Measurements from ENCODE around the gene SYT2.
"Not testable (repeated sequence)": the region's sequence is repeated elsewhere in the genome, so short reads cannot be mapped to it uniquely, and the experiment has no call there.

Gene SYT2

DNA sequence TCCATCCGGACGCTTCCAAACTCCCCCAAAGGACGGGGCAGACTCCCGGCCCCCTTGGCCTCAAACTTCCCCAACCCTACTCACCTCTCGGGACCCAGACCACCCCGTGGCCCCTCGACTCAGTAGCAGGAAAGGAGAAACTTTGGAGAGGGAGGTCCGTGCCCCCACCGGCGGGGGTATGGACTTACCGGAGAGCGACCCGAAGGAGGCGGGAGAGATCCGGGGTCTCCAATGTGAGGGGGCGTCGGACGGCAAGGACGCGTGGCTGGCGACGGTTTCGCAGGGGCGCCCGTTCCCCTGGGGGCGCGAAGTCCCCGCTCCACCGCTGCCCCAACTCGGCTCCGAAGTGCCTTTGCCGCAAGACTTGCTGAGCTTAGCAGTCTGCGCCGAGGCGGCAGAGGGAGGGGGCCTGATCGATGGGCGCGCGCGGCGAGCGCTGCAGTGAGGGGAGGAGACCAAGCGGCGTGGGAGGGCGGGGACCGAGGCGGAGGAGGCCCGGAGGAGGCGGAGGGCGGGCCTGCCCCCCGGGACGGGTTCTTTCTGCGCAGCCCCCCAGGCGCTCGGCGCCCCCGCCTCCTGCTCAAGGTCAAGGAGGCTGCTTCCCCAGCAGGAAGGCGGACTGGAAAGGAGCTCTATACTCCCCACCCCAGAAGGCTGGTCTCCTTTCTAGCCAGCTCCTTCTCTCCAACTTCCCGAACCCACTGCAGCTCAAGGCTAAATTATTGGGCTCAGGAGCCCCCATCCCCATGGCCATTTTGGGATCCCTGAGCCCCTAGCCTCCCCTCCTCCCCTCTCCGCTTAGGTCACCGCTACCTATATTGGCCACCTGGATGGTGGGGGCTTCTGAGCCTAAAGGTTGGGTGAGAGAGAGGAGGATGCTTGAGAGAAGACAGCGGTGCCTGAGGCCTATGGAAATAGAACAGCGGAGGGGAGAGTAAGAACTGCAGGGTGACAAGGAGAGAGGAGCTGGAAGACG lies at the start of gene SYT2:
Gene SYT2, minus strand, starts transcription at position 385 of the 976 bp plus-strand sequence. CDS start 104,682 bp downstream, outside the sequence.
- in situ Hi-C loops (cut with HindIII; ENCODE audit: low sequenced_read_pairs): no loop called here

DNA sequence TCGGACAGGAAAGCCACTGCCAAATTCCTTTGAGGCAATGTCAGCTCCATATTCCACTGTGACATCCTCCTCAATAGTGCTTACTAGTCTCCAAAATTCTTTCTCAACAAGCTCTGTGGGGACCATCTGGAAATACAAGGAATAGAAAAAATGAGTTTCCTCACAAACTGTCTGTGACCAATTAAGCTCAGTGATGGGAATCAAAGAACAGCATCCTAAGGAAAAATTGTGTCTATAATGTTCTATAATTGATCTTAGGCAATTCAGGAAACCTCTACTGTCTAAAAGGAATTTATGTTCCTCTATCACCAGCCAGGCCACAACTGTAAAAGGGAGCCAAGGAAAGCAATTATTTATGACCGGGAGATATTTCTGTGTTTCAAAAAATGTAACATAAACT lies 46.1 kb upstream of the SYT2 start:
- in situ Hi-C loops (cut with HindIII; ENCODE audit: low sequenced_read_pairs): no loop called here

DNA sequence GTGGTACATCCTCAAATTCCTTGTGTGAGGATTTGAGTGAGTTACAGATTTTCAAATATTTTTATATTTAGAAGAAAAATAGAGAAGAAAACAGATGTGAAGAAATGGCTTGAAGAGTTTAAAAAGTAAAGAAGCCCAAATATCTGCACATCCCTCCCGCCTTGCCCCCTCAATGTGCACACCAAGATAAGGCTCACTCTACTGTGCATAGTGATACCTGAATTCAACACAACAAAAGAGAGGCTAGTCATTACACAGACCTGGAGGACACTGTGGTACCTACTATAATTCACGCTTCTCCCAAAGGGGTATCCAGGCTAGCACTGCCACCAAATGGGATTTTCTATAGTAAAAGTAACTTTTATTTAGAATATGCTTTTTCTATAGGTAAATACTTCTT lies 44.0 kb upstream of the SYT2 start:
- in situ Hi-C loops (cut with HindIII; ENCODE audit: low sequenced_read_pairs): no loop called here

DNA sequence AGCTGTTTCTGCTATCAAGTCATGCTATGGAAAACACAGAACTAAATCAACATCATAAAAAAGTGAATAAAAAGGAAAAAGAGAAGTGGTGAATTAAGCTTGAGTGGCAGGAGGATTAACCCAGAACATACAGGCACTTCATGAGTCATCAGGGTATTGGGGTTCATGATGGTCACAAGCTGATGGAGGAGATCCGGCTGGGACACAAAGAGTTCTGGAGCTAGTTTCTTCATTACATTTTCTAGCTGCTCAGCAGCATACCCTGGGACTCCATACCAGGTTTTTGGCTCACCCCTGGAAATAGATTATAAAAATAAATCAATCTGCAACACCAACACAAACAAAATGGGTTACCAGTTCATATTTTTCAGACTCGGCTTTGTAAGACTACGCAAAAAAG lies 42.5 kb upstream of the SYT2 start:
- in situ Hi-C loops (cut with HindIII; ENCODE audit: low sequenced_read_pairs): no loop called here

DNA sequence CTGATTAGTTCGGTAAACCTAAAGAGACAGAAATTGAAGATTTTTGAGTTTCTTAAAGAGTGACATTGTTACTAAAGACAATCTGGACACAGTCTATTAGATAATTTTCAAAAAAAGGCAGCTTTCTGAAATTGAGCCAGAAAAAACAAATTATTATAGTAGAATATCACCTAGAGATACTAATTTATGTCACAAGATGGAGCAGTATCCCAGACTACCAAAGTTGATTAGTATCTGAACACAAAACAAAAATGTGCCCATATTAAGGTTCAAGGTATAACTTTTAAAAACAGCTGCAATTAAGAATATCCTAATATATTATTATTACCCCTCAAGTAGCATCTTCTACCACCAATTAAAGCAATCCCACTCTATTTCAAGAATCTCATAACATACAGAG lies 40.5 kb upstream of the SYT2 start:
- in situ Hi-C loops (cut with HindIII; ENCODE audit: low sequenced_read_pairs): no loop called here

DNA sequence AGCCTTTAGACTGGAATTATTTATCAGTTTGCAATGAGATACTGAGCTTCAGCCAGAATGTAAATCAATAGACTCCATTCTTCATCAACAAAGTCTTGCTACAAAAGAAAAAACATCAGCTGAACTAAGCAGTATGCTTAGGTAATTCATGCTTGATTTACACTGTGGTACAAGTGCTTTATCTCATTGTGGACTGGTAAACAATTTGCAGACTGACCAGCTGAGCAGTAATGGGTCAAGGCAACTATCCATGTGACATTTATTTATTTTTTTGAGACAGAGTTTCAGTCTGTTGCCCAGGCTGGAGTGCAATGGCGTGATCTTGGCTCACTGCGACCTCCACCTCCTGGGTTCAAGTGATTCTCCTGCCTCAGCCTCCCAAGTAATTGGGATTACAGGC lies 39.8 kb upstream of the SYT2 start:
- in situ Hi-C loops (cut with HindIII; ENCODE audit: low sequenced_read_pairs): no loop called here

DNA sequence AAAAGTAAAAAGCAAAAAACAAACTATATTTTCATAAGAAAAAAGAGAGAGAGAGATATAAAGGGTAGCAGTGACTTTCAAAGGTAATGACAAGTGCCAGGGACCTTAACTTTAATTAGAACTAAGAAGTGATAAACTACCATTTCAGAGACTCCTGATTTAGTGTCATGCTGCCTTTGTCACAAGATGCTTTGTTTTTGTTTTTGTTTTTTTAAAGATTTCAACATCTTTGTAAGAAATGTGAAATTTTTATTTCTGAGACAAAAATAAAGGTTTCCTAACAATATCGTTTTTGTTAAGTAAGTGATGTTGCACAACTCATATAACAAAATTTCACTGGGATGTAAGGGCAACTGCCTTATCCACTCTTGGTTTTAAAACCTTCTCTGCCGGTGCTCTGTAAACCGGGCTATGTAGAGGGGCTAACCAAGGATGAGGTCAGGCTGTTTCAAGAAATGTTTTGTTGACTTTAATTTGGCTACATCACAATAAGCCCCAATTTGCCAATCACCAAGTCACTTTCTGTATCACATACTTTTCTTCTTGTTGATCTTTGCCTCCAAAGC lies 35.2 kb upstream of the SYT2 start:
- in situ Hi-C loops (cut with HindIII; ENCODE audit: low sequenced_read_pairs): no loop called here

DNA sequence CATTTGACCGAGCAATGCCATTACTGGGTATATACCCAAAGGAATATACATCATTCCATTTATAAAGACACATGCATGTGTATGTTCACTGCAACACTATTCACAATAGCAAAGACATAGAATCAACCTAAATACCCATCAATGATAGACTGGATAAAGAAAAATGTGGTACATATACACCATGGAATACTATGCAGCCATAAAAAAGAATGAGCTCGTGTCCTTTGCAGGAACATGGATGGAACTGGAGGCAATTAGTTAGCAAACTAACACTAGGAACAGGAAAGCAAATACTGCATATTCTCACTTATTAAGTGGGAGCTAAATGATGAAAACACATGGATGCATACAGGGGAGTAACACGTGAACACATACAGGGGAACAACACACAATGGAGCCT lies 34.5 kb upstream of the SYT2 start:
- in situ Hi-C loops (cut with HindIII; ENCODE audit: low sequenced_read_pairs): not testable (repeated sequence)

DNA sequence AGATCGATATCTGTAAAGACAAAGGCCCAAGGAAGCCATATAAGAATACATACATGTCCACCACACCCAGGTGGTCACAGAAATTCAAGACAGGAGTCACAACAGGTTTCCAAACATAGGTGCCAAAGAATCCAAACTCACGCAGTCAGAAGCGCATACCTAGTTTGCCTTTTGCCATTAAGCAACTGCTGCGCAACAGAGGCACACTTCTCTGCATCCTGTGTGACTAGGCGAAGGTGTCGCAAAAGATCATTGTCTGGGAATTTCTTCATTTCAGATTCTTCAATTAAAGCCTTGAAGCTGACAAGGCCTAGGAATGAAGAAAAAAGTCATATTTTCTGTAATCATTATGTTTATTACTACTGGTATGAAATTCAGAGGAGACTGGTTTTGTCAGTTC lies 32.2 kb upstream of the SYT2 start:
- in situ Hi-C loops (cut with HindIII; ENCODE audit: low sequenced_read_pairs): no loop called here

DNA sequence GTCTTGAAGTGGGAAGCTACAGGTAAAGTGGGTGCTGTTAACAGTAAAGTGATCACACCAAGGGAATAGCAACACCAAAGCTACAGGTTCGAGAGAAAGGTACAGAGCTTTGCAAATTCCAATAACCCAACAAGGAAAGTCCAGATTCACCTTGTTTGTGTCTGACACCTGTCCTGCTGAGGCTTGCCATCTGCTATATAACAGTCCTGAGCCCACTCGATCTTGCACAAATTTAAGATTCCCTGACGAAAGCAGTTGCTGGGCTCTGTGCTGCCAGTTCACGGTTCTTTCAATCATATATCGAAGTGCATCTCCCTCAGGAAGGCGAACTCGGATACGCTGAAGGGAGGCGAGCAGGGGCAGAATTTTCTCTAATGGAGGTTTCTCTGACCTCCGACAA lies 23.0 kb upstream of the SYT2 start:
- in situ Hi-C loops (cut with HindIII; ENCODE audit: low sequenced_read_pairs): no loop called here

DNA sequence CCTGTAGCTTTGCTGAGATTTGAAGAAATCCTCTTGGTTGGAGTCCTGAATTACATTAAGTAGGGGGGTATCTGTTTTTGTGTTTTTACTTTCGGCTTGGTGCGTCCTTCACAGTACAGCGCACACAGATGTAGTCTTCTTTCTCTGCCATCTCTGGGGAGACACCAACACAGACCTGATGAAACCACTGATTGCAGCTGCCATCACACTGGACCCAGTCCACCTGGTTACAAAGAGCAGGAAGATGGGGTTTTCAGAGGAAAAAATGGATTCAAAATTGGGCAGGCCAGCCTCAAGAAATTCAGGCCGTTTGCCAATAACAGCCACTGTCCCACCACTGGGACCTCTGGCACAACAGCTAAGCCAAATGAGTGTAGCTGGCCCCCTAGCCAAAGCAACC lies 18.7 kb upstream of the SYT2 start:
- in situ Hi-C loops (cut with HindIII; ENCODE audit: low sequenced_read_pairs): no loop called here

DNA sequence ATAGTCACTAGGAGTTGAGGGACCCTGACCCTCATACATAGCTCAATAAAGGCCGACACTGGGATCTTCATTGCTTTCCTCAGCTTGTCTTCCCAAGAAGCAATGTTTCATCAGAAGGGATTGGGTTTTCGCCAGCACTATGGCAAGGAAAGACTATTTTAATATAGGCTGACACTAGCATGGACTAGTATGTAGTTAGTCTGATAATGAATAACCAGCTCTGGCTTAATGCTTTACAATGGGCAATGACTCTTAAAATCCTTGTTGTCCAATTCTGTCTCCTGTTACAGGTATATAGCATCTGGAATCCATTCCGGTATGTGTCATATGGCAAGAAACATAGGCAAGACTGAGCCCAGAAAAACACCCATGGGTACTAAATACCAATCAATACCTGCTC lies 15.3 kb upstream of the SYT2 start:
- in situ Hi-C loops (cut with HindIII; ENCODE audit: low sequenced_read_pairs): no loop called here

DNA sequence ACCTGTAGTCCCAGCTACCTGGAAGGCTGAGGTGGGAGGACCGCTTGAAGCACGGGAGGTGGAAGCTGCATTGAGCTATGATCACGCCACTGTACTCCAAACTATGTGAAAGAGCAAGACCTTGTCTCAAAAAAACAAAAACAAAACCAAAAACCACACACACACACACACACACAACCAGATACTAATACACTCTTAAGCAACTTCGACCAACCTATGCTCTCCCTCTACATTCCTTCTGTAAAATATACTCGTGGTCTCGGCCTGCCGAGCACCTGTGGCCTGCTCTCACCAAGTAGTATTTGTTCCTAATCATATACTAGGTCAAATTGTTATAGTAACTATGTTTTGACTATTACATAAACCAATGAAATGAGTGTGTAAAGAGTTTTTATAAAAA lies 13.5 kb upstream of the SYT2 start:
- in situ Hi-C loops (cut with HindIII; ENCODE audit: low sequenced_read_pairs): no loop called here

DNA sequence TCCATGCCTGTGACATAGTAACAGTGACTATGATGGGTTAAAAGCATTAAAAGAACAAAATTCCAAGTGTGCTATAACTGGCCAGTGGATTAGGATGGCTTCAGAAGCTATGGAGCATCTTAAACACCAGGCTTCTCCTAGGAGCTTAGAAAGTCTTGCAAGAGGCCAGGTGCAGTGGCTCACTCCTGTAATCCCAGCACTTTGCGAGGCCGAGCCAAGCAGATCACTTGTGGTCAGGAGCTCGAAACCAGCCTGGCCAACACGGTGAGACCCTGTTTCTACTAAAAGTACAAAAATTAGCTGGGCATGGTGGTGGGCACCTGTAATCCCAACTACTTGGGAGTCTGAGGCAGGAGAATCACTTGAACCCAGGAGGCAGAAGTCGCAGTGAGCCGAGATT lies 12.8 kb upstream of the SYT2 start:
- in situ Hi-C loops (cut with HindIII; ENCODE audit: low sequenced_read_pairs): not testable (repeated sequence)

DNA sequence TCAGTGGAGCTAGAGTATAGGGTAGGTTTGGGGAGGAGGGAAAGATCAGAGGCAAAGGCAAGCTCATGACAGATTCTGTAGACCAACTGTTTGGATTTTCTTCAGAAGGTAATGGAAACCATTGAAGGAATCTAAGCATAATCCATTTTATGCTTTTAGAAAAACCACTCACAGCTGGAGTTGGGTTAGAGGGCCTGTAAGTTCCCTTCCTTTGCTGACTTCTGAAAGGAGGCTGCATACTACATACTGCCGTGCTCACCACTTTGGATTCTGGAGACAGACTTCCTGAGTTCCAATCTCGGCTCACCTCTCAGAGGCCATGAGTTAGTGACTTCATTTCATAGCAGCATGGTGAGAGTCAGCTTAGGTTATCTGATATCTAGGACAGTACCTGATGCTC lies 6.4 kb upstream of the SYT2 start:
- in situ Hi-C loops (cut with HindIII; ENCODE audit: low sequenced_read_pairs): no loop called here

DNA sequence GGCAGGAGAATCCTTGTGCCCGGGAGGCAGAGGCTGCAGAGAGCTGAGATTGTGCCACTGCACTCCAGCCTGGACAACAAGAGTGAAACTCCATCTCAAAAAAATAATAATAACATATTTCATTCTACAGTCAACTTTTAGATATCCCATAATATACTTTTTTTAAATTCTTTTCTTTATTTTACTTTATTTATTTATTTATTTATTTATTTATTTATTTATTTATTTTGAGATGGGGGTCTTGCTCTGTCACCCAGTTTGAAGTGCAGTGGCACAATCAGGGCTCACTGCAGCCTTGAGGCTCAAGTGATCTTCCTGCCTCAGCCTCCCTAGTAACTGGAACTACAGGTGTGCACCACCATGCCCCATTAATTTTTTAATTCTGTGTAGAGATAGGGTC lies 3.9 kb upstream of the SYT2 start:
- in situ Hi-C loops (cut with HindIII; ENCODE audit: low sequenced_read_pairs): not testable (repeated sequence)

DNA sequence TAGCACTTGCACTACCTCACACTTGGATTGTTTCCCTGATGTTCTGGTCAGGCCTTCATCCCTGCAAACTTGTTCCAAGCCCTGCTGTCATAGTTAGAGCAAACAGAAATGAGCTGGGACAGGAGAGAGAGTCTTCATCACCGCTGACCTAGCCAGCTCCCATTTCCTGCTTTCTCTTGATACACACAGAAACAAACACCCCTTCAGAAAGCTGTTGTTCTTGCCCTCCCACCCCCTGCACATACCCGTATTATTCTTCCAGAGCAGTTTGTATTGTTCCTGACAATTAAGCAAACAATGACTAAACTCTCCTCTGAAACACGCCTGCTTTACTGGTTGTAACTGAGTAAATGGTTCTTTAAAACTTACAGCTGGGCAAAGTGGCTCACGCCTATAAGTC lies 2.9 kb upstream of the SYT2 start:
- in situ Hi-C loops (cut with HindIII; ENCODE audit: low sequenced_read_pairs): no loop called here

DNA sequence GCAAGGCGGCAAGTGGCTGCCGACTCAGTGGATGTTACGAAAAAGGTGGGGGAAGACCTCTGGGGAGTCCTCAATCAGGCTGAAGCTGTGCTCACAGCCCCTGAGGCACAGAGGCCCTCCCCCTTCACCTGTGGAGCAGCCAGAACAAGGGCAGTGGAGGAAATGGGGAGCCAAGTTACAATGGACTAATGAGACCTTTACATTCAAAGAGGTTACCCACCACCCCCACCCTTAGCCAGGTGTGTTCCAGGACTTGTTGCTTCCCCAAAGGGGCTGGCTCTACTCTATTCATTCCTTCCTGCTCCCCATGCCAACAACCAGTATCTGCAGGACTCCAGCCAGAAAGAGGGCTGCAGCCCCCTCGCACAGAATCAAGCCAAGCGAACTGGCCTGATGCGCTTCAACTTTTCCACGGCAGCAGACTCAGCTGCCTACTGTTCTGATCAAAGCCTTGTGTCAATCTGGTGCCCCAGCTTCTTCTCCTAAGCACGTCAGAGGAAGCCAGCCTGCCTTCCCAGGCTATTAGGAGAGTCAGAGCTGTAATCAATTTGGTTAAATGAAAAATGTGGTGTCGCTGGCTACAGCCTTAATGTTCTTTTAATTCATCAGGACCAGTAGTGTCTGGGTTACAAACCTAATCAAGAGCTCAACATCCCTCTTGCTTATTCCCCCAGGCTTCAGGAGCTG lies 1.8 kb upstream of the SYT2 start:
- in situ Hi-C loops (cut with HindIII; ENCODE audit: low sequenced_read_pairs): no loop called here

DNA sequence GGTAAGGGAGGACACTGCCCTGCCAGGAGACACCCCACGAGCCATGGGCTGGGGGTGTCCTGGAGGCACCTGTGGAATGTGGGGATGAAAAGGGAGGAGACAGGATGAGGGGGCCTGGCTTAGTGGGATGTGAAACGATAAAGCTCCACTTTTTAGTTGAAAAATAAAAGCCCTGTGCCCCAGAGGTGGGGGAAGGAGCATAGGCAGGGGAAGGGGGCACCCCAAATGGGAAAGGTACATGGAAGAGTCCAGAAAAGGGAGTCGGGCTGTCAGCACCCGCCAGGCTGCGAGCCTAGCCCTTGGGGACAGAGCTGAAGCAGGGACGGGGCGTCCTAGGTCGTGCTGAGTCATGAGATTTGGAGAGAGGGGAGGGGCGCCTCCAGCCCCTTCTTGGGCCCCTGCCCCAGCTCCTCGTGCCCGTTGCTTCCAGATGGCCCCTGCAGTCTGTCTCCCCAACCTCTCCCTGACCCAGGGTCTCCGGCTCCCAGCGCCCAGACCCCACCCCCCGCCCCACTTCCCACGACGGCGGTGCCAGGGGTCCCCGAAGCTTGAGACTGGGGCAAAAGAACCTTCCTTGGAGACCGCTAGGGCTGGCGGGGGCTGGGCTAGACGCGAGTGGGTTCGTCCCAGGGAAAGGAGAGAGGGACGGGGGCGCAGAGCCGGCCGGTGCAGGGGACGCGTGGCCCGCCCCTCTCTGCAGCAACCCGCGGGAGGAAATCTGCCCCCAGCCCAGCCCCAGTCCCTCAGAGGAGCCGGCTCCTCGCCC lies 795 bp downstream of the SYT2 start:
- in situ Hi-C loops (cut with HindIII; ENCODE audit: low sequenced_read_pairs): no loop called here

DNA sequence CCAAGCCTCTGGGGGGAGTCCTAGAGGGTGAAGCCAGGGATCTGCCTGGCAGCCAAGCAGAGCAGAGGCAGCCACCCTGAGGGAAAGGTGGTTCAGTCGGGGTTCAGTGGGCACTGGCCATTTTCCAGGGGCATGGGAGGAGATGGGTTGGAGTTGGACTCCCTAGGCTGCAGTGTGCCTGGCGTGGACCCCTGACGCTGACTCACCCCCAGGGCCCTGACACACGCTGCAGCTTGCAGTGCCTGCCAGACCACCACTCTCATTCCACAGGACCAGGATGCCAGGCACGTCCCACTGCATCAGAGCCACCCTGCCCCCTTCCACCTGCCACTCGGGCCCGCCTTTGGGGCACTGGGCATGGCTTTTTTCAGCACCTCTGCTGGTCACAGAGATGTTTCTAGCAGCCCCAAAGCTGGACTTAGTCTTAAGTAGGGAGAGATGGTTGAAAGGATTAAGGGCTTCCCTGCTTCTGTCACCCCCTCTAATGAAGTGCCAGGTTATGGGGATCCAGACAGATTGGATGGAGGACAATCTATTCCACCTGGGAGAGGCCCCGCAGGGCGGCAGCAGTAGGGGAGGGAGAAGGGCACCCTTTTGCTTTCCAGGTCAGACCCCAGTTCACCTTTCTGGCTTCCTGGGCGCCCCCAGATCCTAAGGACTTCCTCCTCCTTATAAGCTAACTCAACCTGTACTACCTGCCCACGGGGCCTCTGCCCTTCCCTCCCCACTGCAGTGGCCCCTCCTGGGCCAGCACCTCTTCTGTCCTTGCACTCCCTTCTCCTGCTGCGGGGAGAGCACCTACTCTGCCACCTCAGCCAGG lies 1.6 kb downstream of the SYT2 start:
- in situ Hi-C loops (cut with HindIII; ENCODE audit: low sequenced_read_pairs): no loop called here
